Activated effector memory CD4-positive, alpha-beta T cell treated with anti-CD3 and anti-CD28 coated beads, Interleukin-2, amount 50 U/mL, for 16 hours (primary cell): Measurements from ENCODE around the gene PDE4D.
"Not testable (repeated sequence)": the region's sequence is repeated elsewhere in the genome, so short reads cannot be mapped to it uniquely, and the experiment has no call there.

Experiments used
- DNase-seq: peaks from one replicate; pipeline ENCODE4 v3.0.0-alpha.2; 2020

Gene PDE4D

GRCh38 chr5:59090323-59090722 is 803.2 kb downstream of the PDE4D start:
- no peak for DNase-seq

- no peak for DNase-seq
Measured at GRCh38 chr5:59089767-59090166, 803.8 kb downstream of the PDE4D start.

- no peak for DNase-seq
Measured at GRCh38 chr5:59088546-59088945, 805.0 kb downstream of the PDE4D start.

- DNase-seq = no peak
Measured at GRCh38 chr5:59086024-59086423, 807.5 kb downstream of the PDE4D start.

- no peak for DNase-seq
Measured at GRCh38 chr5:59081693-59082092, 811.8 kb downstream of the PDE4D start.

- DNase-seq = no peak
Measured at GRCh38 chr5:59079622-59080620, 813.6 kb downstream of the PDE4D start.

- no peak for DNase-seq
Measured at GRCh38 chr5:59071755-59072549, 821.6 kb downstream of the PDE4D start.

GRCh38 chr5:59069438-59070079 is 824.0 kb downstream of the PDE4D start:
- no peak for DNase-seq

GRCh38 chr5:59067956-59068656 is 825.4 kb downstream of the PDE4D start:
- no peak for DNase-seq

GRCh38 chr5:59066367-59067163 is 827.0 kb downstream of the PDE4D start:
- no peak for DNase-seq

- no peak for DNase-seq
Measured at GRCh38 chr5:59065554-59065953, 828.0 kb downstream of the PDE4D start.

- DNase-seq = no peak
Measured at GRCh38 chr5:59064293-59064692, 829.2 kb downstream of the PDE4D start.

GRCh38 chr5:59062986-59063683 is 830.4 kb downstream of the PDE4D start:
- DNase-seq = no peak

GRCh38 chr5:59061377-59061776 is 832.1 kb downstream of the PDE4D start:
- no peak for DNase-seq

GRCh38 chr5:59058969-59059687 is 834.4 kb downstream of the PDE4D start:
- DNase-seq = no peak

GRCh38 chr5:59058237-59058636 is 835.3 kb downstream of the PDE4D start:
- no peak for DNase-seq

GRCh38 chr5:59056599-59056998 is 836.9 kb downstream of the PDE4D start:
- not testable (repeated sequence) for DNase-seq

- DNase-seq = no peak
Measured at GRCh38 chr5:59055745-59056448, 837.6 kb downstream of the PDE4D start.

- no peak for DNase-seq
Measured at GRCh38 chr5:59054963-59055528, 838.5 kb downstream of the PDE4D start.
